NCI-H82 treated with DMSO at 0.1 percent for 48 hours (cell line): ENCODE data around the gene FGF19.

Source experiments
- DNase-seq: peaks from one replicate; lab custom pipeline; 2025; ENCODE audit not compliant: unreplicated experiment; lab: John Stamatoyannopoulos, UW

FGF19 gene

DNA sequence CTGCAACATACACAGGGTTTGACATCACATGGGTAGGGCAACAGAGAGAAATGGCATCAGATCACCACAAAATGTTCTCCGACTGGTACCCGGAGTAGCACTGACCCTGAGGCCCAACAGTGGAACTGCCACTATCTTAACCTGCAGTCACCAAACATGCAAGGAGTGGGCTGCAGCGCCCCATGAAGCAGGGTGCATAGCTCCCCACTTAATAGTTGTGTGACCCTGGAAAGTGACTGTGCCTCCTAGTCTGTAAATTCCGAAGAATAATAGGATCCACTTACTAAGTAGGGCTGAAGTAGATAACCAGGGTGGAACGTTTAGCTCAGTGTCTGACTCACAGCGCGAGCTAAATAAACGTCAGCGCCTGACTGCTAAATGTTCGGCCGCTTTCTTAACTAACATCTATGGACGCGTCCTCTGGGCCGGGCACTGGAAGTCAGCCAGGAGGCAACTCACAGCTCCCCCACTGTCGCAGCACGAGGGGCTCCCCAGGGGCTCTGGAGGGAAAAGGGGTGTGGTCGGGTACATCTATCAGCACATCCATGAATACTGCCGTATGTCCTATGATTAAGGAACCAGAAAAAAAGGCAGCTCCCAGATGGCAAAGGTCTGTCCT is 29.4 kb downstream of the FGF19 start:
- no peak for DNase-seq

GRCh38 chr11:69671734-69672465 is 31.9 kb downstream of the FGF19 start:
- no peak for DNase-seq

DNA sequence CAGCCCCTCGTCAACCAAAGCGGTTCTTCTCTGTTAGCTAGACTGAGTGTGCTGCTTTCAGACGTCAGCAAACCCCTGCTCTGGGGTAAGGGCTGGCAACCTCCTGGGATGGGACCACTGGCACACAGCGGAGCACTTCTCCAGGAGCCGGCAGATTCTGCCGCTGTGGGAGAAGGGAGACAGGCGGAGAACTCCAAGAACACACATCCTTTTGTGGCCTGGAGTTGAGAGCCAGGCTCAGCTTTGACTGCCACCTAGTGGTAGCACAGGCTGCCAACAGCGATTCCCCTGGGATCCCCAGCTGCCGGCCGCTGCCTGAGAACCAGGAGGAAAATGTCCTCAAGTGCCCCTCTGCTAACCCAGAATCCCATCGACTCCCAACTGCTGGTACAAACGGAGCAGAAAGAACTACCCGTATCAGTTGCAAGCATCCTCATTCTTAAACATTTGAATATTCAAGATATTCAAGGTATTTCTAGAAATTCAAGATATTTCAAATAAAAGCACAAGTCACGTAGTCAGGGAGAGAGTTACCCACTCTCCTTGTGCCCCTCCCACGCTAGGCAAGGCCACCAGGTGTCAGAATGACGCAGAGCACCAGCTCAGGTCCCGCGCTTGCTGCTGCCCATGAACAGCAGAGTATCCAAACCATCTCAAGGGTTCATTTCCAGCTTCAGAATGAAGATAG is 33.5 kb downstream of the FGF19 start:
- DNase-seq = peak; percentile 21

DNA sequence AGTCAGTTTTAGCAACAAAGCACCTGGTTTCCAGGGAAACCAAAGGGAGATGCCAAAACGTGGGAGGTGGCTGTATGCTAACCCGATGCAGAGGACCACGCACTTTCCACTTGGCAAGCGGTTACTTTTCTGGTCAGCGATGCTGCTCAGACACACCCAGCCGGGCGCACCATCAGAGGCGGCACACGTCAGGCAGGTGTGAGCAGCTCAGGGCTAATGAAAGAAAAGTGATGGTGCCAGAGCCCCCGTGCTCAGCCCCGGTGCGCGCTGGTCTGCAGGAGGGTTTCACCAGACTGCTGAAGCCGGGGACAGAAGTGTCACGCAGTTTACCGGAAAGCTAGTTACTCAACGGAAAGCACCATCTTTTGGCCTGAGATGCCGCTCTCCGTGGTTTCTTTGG is 34.3 kb downstream of the FGF19 start:
- DNase-seq = no peak

DNA sequence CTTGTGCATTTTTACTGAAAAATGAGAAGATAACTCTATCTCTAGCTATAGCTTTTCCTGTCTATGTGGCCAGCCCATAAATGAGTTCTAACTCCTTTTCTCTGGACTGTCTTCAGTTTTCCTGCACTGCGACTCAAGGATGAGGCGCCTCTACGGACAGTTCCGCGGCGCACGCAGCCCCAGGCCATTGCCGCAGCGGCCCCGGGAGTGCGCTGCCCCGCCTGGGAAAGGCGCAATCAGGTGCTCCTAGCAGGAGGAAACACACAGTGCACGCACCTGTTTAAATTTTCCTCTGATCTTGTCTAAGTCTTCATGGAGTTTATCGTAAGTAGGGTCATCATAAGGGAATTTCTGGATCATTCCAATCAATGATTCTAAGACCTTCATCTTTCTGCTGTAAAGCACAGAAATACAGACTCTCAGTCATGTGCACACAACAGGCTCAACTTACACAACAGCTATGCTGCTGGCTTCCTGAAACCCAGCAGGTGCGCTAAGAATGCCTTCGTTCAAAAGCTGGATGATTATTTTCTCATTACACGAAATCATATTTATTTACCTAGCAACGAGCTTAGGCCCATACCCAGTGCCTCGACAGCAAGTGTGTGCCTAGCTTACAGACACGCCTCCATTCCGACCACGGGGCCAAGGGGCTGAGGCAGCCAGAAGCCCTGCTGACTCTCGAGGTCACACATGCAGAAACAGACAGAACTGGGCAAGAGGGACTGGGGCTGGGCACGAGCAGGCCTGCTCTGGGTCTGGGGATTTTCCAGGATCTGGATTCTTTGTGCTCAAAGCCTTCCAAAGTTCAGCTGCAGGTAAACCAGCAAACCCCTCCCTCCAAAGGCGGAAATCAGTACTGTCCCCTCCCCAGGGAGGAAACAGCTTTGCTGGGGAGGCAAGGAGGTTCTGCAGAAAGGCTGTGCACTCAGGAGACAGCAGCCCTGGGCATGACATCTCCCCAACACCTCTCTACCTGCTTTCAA is 35.9 kb downstream of the FGF19 start:
- no peak for DNase-seq

DNA sequence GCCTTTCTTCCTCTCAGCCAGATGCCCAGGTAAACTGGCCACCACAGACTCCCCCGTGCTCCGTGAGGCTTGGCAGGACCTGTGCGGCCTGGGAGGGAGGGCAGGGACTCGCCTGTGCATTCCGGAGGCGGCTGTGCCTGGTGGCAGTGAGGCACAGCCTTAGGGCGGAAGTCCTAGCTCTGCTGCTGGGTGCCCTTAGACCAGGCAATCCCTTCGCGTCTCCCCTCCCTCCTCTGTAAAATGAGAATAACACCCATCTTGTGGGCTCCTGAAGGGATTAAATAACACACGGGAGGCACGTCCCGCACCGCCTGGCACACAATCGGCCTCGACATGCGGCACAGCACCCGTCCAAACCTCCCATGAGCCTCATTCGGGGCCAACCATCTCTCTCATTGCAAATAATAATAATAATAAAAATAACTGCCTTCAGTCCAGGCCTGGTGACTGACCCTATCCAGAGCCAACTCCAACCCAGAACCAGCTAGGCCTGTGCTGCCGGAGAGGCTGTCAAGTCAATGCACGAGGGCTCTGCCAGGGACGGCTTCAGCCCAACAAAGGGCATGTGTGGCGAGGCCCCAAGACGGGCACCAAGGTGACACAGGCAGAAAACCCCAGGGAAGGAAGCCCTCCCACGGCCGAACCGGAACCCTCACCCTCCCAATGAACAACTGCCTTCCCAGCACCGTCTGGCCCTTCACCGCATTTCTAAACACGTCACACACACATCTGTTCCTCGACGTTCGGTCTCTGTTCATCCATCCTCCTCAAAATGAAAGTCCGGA is 36.9 kb downstream of the FGF19 start:
- DNase-seq = no peak

- DNase-seq = no peak
Observed at GRCh38 chr11:69666261-69666660, 37.6 kb downstream of the FGF19 start.

DNA sequence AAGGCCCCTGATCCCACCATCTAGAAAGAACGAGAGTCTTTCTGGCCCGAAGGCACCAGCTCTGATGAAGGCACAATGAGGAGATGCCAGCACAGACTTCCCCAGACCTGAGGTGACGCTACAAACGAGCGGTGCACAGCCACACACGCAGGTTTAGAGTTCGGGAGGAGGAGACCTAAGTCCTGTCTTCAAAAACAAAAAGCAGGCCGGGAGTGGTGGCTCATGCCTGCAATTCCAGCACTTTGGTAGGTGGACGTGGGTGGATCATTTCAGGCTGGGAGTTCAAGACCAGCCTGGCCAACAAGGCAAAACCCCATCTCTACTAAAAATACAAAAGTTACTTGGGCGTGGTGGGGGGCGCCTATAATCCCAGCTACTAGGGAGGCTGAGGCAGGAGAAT is 38.2 kb downstream of the FGF19 start:
- no peak for DNase-seq

DNA sequence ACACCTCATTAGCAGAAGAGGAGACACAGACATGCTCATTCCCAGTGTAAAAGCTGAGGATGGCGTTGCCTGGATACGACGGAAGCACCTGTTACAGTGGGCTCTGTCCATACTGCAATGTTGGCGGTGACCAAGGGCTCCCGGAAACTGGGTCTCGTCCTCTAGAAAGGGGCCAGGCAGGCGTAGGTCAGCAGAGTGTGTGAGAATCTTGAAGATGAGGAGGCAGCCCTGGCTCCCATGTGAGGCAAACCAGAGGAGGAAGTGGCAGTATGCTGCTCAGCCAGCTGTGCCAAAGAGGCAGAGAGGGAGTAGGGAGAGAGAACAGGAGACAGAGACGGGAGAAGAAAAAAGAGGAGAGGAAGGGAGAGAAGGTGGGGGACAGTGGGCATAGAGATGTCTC is 38.9 kb downstream of the FGF19 start:
- no peak for DNase-seq

- DNase-seq = no peak
Observed at GRCh38 chr11:69664103-69664775, 39.6 kb downstream of the FGF19 start.

- no peak for DNase-seq
Observed at GRCh38 chr11:69663326-69663725, 40.5 kb downstream of the FGF19 start.

GRCh38 chr11:69662806-69663205 is 41.0 kb downstream of the FGF19 start:
- no peak for DNase-seq

DNA sequence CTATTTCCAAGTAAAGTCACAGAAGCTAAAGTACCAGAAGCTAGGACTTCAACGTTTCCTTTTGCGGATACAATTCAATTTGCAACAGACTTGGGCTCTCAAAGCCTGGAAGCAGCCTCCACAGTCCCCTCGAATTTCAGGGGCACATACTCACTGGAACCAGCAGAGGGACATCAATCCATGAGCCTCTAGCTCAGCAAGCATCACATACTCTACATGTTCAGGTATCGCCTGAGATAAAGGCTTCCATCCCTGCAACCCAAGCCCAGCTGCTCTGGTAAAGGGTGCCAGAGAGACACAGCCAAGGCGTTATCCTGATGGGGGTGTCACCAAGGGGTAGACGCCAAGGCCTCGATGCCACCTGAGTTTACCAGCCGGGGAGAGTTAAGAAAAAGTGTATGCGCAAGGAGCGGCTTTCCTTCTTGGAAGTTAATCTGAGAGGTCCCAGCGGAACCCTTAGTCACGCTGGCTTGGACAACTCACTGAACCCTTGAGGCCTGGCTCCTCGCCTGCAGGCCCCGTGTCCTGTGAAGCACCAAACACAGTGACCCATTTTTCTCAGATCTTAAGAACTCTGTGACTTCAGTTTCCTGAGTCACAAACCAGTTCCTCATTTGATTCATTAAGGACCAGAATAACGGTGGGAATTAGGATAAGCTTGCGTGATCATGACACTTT is 41.7 kb downstream of the FGF19 start:
- DNase-seq = no peak

- no peak for DNase-seq
Observed at GRCh38 chr11:69661413-69661715, 42.5 kb downstream of the FGF19 start.

- no peak for DNase-seq
Observed at GRCh38 chr11:69660001-69660500, 43.8 kb downstream of the FGF19 start.

DNA sequence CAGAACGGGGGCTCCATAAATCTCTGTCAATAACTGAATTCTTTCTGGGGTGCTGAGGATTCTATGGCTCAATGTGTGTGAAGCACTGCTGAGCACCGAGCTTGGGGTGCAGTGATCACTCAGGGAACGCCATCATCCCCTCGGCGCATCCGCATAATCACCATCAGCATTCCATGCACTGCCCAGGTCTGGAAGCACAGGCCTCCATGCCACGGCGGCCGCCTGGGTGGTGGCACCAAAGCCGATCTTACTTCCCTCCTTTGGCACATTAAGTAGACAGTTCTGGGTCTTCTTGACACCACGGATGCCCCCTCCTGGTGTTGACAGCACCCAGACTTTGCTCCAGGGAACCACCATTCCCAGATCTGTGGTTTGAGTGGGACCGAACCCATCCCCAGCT is 44.2 kb downstream of the FGF19 start:
- no peak for DNase-seq

GRCh38 chr11:69658626-69659450 is 45.0 kb downstream of the FGF19 start:
- DNase-seq = no peak

DNA sequence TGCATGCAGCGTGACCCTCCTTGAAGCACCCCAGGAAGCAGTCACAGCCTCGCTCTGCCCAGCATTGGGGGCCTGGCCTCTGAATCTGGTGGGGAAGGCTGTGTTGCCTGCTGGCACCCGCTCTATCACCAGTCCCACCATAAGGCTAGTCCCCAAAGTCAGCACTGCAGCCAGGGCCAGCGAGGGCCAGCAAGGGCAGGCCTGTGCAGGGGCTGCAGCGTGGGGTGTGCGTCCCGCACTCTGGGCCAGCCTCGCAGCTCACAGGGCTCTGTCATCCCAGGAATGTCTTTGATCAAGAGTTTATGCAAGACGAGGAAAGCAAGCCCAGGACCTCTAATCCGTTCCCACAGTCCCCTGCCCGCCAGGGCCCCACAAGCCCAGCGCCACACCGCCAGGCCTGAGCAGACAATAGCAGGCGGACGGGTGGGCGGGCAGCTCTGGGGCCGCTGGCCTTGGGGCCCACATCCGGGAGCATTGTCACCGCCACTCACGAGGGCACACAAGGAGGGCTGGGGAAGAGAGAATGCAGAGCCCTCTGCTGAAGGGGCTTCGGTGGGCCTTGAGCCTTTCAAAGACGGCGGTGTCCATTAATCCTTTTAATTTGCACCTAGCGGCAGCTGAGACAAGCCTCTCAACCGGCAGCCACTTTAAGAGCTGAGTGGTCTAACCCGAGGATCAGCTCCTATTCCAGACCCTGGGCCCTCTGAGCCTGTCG is 45.8 kb downstream of the FGF19 start:
- peak; percentile 5 for DNase-seq
